Fibroblast of lung (primary cell): Measurements from ENCODE around the gene DLG2. TPM values are rescaled to one million over a fixed set of nuclear protein-coding genes. Genes with fewer than 3 reads are reported as not detected.

Experiments
- DNase-seq, 2 donors: peaks; one replicate each; pipeline versions ENCODE4 v3.0.0 to v3.0.0-alpha.2; 2010; ENCODE audit warnings: low read depth in 2 of 2
- H2AFZ ChIP-seq: 2 replicates; pipeline ENCODE4 v1.5.1; 2012; ENCODE audit warnings: low read length, control low read depth, inconsistent platforms
- H3K27ac ChIP-seq: 2 replicates; pipeline ENCODE4 v1.5.1; 2011; ENCODE audit warnings: low read length, control low read depth; ENCODE audit not compliant: insufficient read depth
- H3K27me3 ChIP-seq: 2 replicates; pipeline ENCODE4 v1.5.1; 2011; ENCODE audit warnings: mild to moderate bottlenecking, low read length; ENCODE audit not compliant: control insufficient read depth, insufficient read depth
- H3K36me3 ChIP-seq: 2 replicates; pipeline ENCODE4 v1.5.1; 2011; ENCODE audit warnings: low read length; ENCODE audit not compliant: control insufficient read depth, insufficient read depth
- H3K4me1 ChIP-seq: 2 replicates; pipeline ENCODE4 v1.5.1; 2011; ENCODE audit warnings: low read length; ENCODE audit not compliant: control insufficient read depth, insufficient read depth; ENCODE audit errors: extremely low read depth
- H3K4me2 ChIP-seq: 2 replicates; pipeline ENCODE4 v1.5.1; 2011; ENCODE audit warnings: low read length, control low read depth; ENCODE audit not compliant: insufficient read depth; ENCODE audit errors: extremely low read depth
- H3K4me3 ChIP-seq, 4 experiments: fragments of 200-600 bp in 1 of 4; sonication (generic) in 1 of 4; replicated peaks in 1 of 4; 2 replicates each; pipeline ENCODE4 v1.5.1; 2011 to 2016; ENCODE audit warnings: low read length in 4 of 4, low read depth in 3 of 4, mild to moderate bottlenecking in 3 of 4, control low read depth in 2 of 4, inconsistent platforms in 1 of 4, mixed read lengths in 1 of 4; ENCODE audit not compliant: insufficient read depth in 1 of 4; ENCODE audit errors: control extremely low read depth in 1 of 4
- H3K79me2 ChIP-seq: 2 replicates; pipeline ENCODE4 v1.5.1; 2012; ENCODE audit warnings: mild to moderate bottlenecking, low read length, inconsistent platforms; ENCODE audit not compliant: control insufficient read depth, insufficient read depth
- H3K9ac ChIP-seq: 2 replicates; pipeline ENCODE4 v1.5.1; 2011; ENCODE audit warnings: mild to moderate bottlenecking, low read length, control low read depth; ENCODE audit not compliant: insufficient read depth
- H3K9me3 ChIP-seq: 2 replicates; pipeline ENCODE4 v1.5.1; 2012; ENCODE audit warnings: low read depth, low read length; ENCODE audit not compliant: control insufficient read depth, insufficient read depth
- H4K20me1 ChIP-seq: 2 replicates; pipeline ENCODE4 v1.5.1; 2011; ENCODE audit warnings: low read length; ENCODE audit not compliant: control insufficient read depth, insufficient read depth; ENCODE audit errors: extremely low read depth
- EZH2 ChIP-seq: IDR thresholded peaks from 2 replicates; pipeline ENCODE4 v1.5.1; 2012; ENCODE audit warnings: low read length, control low read depth, mild to moderate bottlenecking; ENCODE audit errors: missing control alignments
- polyA plus RNA-seq, 2 donors: library from polyadenylated mRNA; depleted of rRNA in 1 of 2; stranded (reverse) in 1 of 2; unstranded in 1 of 2; fragments of >200 nt; gene quantifications; 2 replicates each; pipeline ENCODE4 v1.2.1, GENCODE V29; 2011 to 2012; ENCODE audit warnings: missing spikeins in 1 of 2
- total RNA-seq: library from RNA; depleted of rRNA; stranded (reverse); fragments of >200 nt; gene quantifications from 2 replicates; pipeline ENCODE4 v1.2.1, GENCODE V29; 2014
- TF ChIP-seq, protein P1 (sequence below), 2 donors: IDR thresholded peaks in 1 of 2; conservative IDR thresholded peaks in 1 of 2; 1 replicate in 1 of 2; 2 replicates in 1 of 2; pipeline ENCODE4 v1.5.1; 2011 to 2012; ENCODE audit warnings: low read length in 2 of 2, control low read depth in 1 of 2, inconsistent platforms in 1 of 2, low read depth in 1 of 2, mild to moderate bottlenecking in 1 of 2

DLG2 gene
- total and polyA plus RNA-seq, 2 donors (not counting 1 experiment from before 2014, with no cell fraction given): 0.77 to 2.3 TPM

DNA sequence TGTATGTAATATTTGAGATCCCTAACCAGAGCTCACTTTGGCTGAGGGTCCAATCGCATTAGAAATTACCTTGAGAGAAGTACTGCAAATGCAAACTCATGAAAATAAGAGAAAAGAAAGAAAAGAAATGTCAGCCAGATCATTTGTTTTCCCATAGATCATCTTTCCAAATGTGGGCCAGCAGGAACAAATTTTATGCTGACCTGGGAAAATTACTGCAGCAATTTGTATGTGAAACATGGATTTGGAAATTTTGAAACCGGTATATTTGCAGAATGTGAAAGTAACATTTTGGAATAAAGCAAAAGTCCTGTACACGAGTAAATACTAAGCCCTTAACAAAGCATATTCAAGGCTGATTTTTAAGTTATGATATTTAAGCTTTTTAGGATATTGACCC lies 1282.1 kb downstream of the DLG2 start:
- H3K4me2 ChIP-seq: no peak overlapping the region
- no peaks in the 10 kb centered on the region for H3K27me3 ChIP-seq
- no peak overlapping the region for H2AFZ ChIP-seq
- no peak overlapping the region for H3K9ac ChIP-seq
- H3K27ac ChIP-seq: no peak overlapping the region
- no peaks in the 10 kb centered on the region for H4K20me1 ChIP-seq
- H3K4me3 ChIP-seq: no peak overlapping the region
- no peaks in the 10 kb centered on the region for H3K79me2 ChIP-seq
- H3K9me3 ChIP-seq: no peaks in the 10 kb centered on the region
- H3K36me3 ChIP-seq: no peaks in the 10 kb centered on the region
- no peaks in the 10 kb centered on the region for H3K4me1 ChIP-seq
- DNase-seq: no peak
- TF ChIP-seq, protein P1, sequence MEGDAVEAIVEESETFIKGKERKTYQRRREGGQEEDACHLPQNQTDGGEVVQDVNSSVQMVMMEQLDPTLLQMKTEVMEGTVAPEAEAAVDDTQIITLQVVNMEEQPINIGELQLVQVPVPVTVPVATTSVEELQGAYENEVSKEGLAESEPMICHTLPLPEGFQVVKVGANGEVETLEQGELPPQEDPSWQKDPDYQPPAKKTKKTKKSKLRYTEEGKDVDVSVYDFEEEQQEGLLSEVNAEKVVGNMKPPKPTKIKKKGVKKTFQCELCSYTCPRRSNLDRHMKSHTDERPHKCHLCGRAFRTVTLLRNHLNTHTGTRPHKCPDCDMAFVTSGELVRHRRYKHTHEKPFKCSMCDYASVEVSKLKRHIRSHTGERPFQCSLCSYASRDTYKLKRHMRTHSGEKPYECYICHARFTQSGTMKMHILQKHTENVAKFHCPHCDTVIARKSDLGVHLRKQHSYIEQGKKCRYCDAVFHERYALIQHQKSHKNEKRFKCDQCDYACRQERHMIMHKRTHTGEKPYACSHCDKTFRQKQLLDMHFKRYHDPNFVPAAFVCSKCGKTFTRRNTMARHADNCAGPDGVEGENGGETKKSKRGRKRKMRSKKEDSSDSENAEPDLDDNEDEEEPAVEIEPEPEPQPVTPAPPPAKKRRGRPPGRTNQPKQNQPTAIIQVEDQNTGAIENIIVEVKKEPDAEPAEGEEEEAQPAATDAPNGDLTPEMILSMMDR (conservative IDR thresholded peaks at IDR 0.05 in 1 of 2, IDR thresholded peaks at IDR 0.05 in 1 of 2; ENCODE audit: low read depth in 1 of 2, low read length in 2 of 2): no peak
- no peak for TF ChIP-seq EZH2

DNA sequence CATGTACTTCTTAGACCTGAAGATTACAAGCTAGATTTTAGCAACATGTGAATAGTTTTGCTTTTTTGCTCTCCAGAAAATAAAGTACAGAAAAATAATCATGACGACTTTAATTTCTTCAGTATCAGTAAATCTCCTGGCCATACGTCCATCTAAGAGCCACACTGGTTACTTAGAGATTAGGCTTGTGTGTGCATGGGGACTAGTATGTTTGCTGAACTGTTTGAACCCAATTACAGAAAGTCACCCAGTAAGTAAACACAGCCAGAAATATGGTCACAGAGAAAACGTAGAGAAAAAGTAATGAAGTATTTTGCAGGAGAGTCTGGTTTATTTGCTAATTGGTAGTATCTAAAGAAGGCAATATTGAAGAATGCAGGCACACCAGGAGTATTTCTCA lies 1287.3 kb downstream of the DLG2 start:
- no peaks in the 10 kb centered on the region for H3K9me3 ChIP-seq
- H3K27ac ChIP-seq: no peak overlapping the region
- no peaks in the 10 kb centered on the region for H3K4me1 ChIP-seq
- no peak overlapping the region for H2AFZ ChIP-seq
- no peaks in the 10 kb centered on the region for H3K79me2 ChIP-seq
- H3K4me2 ChIP-seq: no peak overlapping the region
- no peaks in the 10 kb centered on the region for H3K36me3 ChIP-seq
- H3K27me3 ChIP-seq: no peaks in the 10 kb centered on the region
- H3K9ac ChIP-seq: no peak overlapping the region
- H4K20me1 ChIP-seq: no peaks in the 10 kb centered on the region
- no peak overlapping the region for H3K4me3 ChIP-seq
- DNase-seq: no peak
- no peak for TF ChIP-seq EZH2
- TF ChIP-seq, protein P1 (conservative IDR thresholded peaks at IDR 0.05 in 1 of 2, IDR thresholded peaks at IDR 0.05 in 1 of 2; ENCODE audit: low read depth in 1 of 2, low read length in 2 of 2): no peak

DNA sequence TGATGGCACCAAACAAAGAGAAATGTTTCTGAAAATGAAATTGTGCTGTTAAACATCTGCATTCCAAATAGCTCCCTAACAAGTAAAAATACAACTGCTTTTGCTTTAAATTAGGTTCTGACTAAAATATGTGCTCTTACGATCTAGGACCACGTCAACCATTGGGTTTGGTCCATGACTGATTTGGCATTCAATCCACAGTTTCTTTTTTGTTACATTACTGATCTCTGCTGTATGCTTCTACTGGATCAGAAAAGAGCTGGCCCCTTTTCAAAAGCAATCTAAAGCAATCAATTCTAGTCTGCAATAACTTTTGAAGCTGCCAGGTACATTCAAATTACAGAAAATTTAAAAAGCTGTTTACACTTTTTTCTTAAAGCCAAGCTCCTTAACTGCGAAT lies 1293.9 kb downstream of the DLG2 start:
- Histone ChIP-seq H4K20me1 (no peaks in the 10 kb centered on the region), H3K79me2 (no peaks in the 10 kb centered on the region), H3K4me2 (no peak overlapping the region), H3K4me1 (no peaks in the 10 kb centered on the region), H3K36me3 (no peaks in the 10 kb centered on the region), H3K9ac (no peak overlapping the region), H3K4me3 (no peak overlapping the region), H3K9me3 (no peaks in the 10 kb centered on the region), H3K27me3 (no peaks in the 10 kb centered on the region), H2AFZ (no peak overlapping the region), H3K27ac (no peak overlapping the region)
- TF ChIP-seq, protein P1 (conservative IDR thresholded peaks at IDR 0.05 in 1 of 2, IDR thresholded peaks at IDR 0.05 in 1 of 2; ENCODE audit: low read depth in 1 of 2, low read length in 2 of 2): no peak
- TF ChIP-seq EZH2: no peak
- no peak for DNase-seq
